DOHH2 (cell line): ENCODE data around the gene CFAP61.

Experiments
- EZH2phosphoT487 ChIP-seq: fragments of 200-600 bp; sonication (generic); IDR thresholded peaks from 2 replicates; pipeline ENCODE4 v1.6.1; 2017; ENCODE audit warnings: borderline replicate concordance, mild to moderate bottlenecking, antibody characterized with exemption, low read length, moderate library complexity, mixed read lengths
- TF ChIP-seq, protein P1 (sequence below): fragments of 200-600 bp; sonication (generic); IDR thresholded peaks from one replicate; pipeline ENCODE4 v1.5.1; 2014; ENCODE audit warnings: antibody characterized with exemption, mild to moderate bottlenecking, low read depth, low read length; ENCODE audit not compliant: poor library complexity, severe bottlenecking

DNA sequence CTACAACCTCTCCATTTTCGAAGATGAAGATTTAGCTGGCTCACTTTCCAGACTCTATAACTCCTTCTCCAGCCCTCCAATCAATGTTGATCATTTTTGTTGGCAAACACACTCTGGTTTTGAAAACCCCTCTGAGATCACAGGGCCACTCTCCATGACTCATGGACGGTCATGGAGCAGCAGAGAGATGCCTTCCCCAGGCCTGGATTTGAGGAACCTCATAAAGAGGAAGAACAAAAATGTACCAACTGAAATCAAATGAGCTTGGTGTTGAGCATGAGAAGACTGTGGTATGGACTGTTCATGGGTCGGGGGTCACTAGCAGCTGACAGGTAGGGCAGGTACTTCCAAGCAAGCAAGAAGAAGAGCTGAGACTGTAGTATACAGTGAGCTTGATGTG lies 202.8 kb downstream of the CFAP61 start:
- TF ChIP-seq, protein P1, sequence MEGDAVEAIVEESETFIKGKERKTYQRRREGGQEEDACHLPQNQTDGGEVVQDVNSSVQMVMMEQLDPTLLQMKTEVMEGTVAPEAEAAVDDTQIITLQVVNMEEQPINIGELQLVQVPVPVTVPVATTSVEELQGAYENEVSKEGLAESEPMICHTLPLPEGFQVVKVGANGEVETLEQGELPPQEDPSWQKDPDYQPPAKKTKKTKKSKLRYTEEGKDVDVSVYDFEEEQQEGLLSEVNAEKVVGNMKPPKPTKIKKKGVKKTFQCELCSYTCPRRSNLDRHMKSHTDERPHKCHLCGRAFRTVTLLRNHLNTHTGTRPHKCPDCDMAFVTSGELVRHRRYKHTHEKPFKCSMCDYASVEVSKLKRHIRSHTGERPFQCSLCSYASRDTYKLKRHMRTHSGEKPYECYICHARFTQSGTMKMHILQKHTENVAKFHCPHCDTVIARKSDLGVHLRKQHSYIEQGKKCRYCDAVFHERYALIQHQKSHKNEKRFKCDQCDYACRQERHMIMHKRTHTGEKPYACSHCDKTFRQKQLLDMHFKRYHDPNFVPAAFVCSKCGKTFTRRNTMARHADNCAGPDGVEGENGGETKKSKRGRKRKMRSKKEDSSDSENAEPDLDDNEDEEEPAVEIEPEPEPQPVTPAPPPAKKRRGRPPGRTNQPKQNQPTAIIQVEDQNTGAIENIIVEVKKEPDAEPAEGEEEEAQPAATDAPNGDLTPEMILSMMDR: no peak
- no peak for TF ChIP-seq EZH2phosphoT487
